ENCODE results near the gene CSGALNACT2.
"Not testable (repeated sequence)": the region's sequence is repeated elsewhere in the genome, so short reads cannot be mapped to it uniquely, and the experiment has no call there.

The CSGALNACT2 gene

DNA sequence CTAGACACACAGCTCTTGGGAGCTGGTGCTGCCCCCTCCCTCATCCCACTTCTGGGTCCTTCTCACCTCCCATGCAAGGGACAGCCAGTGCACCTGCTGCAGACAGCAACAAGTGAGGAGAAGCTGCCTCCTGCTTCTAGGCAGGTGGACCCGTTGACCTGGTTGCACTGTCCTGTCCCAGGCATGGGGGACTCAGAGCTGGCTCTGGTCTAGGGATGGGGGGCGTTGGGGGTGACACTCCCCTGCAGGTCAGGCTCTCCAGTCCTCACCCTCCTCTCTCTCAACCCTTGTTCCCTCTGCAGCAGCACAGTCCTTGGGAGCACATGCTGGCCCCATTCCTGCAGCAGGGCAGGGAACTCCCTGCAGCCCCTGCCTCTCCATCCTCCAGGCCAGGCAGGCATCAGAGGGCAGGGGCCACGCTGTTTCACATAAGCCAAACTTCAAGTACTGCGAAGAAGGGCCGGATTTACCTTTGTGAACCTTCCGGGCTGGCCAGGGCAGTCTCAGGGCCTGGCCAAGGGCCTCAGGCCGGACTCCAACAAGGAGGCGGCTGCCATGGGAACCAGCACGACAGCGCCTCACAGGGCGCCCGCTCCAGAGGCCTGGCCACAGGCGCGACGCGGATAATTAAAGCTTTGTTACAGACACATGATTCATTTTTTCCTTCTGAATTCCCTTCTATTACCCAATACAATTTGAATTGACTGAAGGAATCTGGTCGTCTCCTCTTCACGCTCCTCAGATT, 80.1 kb downstream of the CSGALNACT2 start:
- no peak for DNase-seq (ENCODE audit: low spot score)

DNA sequence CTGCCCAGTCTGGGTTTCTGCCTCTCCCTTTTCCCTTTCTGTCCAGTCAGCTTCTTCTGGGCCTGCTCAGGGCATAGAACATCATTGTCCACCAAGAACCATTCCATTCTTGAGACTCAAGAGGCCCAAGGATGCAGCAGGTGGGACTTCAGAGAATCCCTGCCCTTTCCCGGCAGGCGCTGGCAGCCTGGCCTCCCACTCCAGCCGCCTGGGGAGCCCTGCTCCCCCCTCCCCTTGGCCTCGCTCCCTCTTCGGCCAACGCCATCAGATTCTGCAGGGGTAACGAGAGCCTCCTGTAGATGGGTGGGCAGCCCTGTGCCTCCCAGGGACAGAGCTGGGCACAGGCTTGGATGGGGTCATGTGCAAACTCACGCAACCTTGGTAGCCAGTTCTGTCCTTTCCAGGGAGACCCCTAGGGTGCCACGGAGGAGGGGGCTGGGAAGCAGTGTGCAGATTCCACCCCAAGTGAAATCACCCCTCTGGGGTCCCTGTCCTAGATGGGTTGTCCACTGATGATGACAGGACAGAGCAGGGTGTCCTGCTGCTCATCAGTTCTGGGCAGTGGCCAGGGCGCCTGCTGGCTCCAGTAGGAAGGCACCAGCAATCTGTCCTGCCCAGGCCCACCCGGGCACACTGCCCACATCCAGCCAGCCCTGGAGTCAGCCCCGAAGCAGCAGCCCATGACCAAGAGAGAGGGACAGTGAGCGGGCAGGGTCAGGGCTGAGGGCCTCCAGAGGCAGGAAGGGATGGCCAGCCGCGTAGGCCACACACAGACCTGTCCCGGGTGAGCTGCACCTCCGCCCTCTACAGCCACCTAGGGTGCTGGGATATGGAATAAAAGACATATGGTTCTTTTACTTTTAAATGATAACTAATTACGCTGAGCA, 80.9 kb downstream of the CSGALNACT2 start:
- DNase-seq (ENCODE audit: low spot score): no peak

DNA sequence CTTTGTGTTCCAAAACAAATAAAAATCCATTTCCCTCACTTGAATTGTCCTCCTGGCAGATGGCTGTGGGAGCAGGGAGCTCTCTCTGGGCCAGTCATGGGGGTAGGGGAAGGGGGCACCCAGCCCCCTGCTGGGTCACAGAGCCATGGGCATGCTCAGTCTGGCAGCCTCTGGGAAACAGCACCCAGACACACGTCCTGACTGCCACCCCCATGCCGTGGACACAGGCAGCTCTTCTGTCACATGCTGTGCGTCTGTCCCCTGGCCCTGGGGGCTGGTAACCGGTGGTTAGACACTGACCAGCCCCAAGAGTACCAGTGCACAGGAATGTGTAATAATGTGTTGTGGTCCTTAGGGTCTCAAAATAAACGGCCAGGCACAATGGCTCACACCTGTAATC, 81.6 kb downstream of the CSGALNACT2 start:
- no peak for DNase-seq (ENCODE audit: low spot score)

DNA sequence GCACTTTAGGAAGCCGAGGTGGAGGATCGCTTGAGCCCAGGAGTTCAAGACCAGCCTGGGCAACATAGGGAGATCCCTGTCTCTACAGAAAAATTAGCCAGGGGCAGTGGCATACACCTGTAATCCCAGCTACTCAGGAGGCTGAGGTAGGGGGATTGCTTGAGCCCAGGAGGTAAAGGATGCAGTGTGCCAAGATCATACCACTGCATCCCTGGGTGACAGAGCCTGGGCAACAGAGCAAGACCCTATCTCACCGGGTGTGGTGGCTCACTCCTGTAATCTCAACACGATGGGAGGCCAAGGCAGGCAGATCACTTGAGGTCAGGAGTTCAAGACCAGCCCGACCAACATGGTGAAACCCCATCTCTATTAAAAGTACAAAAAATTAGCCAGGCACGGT, 82.0 kb downstream of the CSGALNACT2 start:
- not testable (repeated sequence) for DNase-seq (ENCODE audit: low spot score)

DNA sequence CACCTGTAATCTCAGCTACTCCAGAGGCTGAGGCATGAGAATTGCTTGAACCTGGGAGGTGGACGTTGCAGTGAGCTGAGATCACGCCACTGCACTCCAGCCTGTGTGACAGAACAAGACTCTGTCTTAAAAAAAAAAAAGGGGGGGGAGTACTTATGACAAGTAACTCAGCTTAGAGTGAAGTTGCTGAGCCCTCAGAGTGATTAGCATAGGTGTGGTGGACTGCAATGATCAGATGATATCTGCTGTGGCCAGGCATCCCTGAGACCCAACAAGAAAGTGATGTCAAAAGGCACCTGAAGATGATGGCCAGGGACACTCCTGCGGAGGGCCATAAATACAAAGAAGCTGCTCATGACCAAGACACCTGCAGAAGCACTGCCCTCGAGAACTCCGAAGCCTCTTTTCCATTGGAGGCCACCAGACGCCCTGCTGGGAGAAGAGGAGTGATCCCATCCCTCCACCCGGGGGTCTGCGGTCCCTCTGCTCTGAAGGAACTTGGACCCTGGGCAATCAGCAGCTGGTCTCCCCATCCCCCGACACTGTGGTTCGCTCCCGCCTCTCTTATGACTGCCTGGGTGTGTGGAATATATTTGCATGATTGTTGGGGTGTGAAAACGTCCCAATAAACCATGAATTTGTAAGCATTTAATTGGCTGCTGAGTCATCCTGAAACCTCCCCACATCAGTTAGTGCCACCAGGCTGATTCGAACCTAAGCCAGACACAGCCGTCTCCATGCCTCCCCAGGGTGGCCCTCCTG, 82.6 kb downstream of the CSGALNACT2 start:
- DNase-seq (ENCODE audit: low spot score): no peak

- no peak for DNase-seq (ENCODE audit: low spot score)
Measured at GRCh38 chr10:43221419-43222209, 83.4 kb downstream of the CSGALNACT2 start.

GRCh38 chr10:43222210-43222720, 84.0 kb downstream of the CSGALNACT2 start:
- no peak for DNase-seq (ENCODE audit: low spot score)

DNA sequence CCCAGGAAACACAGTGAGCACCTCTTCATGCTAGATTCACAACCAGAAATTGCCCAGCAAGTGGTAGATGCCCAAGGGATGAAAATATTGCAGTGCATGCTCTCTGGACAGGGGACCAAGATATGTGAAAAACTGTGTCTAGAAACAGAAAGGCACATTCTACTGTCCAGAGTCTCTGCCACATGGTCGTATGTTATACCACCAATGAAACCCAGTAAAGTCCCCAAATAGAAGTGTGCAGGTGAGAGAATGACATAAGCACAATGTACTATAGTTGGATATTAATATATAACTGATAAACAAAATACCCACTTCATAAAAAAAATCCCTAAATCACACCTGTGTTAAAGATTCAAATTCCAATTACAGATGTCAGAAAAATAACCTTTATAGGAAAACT, 84.8 kb downstream of the CSGALNACT2 start:
- DNase-seq (ENCODE audit: low spot score): no peak

- DNase-seq (ENCODE audit: low spot score): no peak
Measured at GRCh38 chr10:43224321-43224720, 86.1 kb downstream of the CSGALNACT2 start.

DNA sequence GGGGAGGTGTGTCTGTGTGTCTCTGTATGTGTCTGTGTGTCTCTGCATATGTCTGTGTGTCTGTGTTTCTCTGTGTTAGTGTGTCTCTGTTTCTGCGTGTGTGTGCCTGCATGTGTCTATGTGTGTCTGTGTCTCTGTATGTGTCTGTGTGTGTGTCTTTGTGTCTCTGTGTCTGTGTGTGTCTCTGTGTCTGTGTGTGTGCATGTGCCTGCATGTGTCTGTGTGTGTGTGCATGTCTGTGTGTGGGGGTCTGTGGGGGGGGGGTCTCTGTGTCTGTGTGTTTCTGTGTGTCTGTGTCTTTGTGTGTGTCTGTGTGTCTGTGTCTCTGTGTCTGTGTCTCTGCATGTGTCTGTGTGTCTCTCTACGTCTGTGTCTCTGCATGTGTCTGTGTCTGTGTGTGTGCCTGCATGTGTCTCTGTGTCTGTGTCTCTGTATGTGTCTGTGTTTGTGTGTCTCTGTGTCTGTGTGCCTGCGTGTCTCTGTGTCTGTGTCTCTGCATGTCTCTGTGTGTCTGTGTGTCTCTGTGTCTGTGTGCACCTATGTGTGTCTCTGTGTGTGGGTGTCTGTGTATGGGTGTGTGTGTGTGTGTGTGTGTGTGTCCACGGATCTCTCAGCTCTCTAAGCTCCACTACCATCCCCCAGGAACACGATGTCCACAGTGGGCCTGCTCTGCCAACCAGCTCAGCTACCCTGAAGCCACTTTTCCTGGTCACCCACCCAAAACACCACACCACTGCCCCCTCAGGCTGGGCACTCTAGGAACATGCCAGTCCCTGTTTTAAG, 87.0 kb downstream of the CSGALNACT2 start:
- DNase-seq (ENCODE audit: low spot score): no peak

- no peak for DNase-seq (ENCODE audit: low spot score)
Measured at GRCh38 chr10:43225787-43226153, 87.5 kb downstream of the CSGALNACT2 start.

DNA sequence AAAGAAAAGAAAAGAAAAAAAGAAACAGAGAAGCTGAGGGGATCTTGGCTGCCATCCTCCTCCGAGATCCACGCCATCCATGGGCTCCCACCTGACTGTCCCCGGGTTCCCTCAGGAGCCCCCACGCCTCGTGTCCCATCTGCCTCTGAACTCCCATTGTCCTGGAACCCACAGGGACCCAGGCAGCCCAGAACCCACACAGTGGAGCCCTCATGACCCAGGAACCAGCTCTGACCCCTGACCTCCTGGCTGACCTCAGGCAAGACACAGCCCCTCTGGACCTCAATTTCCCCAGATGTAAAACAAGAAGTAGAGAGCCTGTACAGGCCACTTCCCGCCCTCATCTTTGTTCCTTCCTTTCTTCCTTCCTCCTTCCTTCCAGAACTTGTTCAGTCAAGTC, 88.2 kb downstream of the CSGALNACT2 start:
- DNase-seq (ENCODE audit: low spot score): no peak

GRCh38 chr10:43226851-43227845, 88.9 kb downstream of the CSGALNACT2 start:
- no peak for DNase-seq (ENCODE audit: low spot score)

DNA sequence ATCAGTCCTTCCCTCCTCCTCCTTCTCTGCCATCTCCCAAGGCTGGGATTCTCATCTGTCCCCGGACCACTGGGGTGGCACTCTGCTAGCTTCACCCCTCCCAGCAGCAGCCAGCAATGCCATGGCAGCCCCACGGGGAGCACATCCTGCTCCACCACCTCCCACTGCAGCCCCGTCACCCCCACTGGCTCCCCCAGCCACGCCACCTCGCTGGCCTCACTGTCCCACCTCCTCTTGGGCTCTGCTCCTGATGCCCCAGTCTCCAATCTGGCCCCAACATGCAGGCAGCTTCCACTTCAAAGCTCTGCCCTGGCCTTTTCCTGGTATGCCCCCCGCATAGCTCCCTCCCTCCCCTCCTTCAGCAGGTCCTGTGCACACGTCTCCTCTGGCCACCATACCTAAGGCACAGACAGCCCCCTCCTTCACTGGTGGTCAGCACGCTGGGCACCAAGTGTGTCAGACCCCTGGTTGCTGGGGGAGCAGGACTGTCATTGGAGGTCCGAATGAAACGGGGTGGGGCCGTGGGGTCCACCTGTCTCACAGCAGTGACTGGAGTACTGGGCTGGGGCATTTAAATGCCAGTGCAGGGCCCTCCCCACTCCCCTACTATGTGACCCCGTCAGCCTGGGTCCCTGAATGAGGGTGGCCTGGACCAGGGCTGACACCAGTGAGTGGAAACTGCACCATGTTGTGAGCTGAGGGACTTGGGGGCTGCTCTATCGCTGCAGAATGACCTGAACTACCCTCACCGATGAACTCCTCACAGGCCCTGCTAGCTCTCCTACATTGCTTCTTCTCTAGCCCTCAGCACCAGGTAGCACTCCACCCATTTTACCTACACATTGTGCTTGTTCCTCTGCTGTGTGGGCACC, 89.9 kb downstream of the CSGALNACT2 start:
- no peak for DNase-seq (ENCODE audit: low spot score)

DNA sequence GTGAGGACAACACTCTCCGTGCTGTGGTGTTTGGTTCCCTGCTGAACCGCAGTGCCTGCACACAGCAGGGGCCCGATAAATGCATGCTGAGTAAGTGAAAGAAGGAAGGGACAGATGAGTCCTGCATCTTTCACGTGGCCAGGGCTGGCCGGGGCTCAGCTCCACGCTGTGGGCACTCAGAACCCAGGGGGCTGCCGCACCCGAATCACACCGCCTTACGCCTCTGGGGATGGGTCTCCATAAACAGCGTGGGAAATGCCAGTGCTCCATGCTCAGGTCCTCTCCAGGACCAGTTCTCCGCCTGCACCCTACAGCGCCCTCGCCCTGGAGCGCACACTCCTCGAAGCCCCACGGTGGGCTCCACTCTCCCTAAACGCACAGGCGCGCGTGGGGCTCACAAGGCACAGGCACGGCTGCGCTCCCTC, 90.5 kb downstream of the CSGALNACT2 start:
- no peak for DNase-seq (ENCODE audit: low spot score)

DNA sequence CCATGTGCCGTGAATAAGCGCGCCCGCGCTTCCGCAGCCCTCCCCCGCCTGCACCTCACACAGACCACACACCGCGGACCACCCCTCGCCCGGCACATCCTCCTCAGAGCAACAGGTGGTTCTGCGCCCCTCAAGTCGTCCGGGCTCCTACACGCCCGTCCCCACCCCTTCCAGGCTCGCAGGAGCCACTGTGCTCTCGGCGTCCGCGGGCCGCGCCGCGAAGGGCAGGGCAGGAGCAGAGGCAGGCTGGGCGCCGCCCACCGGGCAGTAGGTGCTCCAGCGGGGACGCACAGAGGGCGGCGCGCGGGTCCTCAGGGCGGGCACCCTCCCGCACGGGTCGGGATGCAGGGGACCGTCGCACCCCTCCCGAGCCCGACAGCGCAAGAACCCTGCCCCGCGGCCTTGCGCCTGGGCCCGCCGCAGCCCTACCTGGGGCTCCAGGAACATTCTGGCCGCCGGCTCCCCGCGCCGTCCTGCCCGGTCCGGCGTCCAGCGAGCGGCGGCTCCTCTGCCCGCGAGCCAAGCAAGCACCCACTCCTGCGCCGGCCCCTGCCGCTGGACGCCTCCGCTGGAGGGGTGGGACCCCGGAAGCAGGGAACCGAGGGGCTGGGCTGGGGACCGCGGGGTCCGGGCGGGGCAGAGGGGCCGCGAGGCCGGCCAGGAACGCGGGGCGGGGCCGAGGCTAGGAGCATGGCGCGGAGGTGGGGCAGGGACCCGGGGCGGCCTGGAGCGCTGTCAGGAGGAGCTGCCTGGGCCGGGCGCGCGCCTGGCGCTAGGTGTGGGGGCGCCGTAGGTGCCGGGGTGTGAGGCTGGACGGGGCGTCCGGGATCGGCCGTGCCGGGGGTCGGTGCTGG, 91.2 kb downstream of the CSGALNACT2 start:
- DNase-seq (ENCODE audit: low spot score): no peak

DNA sequence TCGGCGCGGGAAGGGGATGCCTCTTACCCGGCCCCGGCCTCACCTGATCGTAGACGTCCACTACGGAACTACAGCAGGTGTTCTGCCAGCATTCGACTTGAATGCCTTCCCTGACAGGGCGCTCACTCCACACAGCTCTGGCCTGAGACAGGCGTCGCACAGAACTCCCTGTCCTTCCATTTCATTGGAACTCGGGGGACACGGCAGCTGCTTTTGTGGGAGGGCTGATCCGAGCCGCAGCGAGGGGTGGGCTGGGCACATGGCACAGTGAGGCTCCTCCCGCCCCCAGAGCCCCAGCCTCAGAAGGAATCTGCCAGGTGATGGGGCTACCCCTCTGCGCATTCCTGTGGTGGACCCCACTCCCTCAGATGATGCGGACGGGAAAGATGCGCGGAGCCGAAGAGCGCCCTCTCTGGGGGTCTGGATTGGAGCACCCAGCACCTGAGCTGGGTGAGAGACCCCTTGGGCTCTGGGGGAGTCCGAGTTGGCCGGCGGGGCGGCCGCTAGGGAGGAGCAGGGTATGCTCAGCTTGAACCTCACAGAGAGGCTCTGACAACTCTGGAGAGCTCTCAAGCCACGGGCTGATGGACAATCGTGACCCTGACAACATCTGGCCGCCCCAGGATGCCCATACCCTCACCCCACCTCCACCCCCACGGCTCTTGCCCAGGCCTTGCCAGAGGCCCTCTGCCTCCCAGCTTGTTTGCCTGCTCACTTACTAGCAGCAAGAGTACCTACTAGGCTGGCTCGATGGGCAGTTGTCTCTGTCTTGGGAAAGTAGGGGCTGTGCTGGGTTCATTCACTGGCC, 92.1 kb downstream of the CSGALNACT2 start:
- no peak for DNase-seq (ENCODE audit: low spot score)
